DND-41 (cell line): Measurements from ENCODE around the gene CELF5.

ENCODE experiments used
- EZH2 ChIP-seq: IDR thresholded peaks from 3 replicates; pipeline ENCODE4 v1.6.1; 2012; ENCODE audit warnings: borderline replicate concordance, low read depth, mild to moderate bottlenecking, moderate library complexity, low read length, inconsistent platforms; ENCODE audit not compliant: severe bottlenecking
- TF ChIP-seq, protein P1 (sequence below): IDR thresholded peaks from 2 replicates; pipeline ENCODE4 v1.5.1; 2012; ENCODE audit warnings: borderline replicate concordance, low read length, moderate library complexity, mild to moderate bottlenecking; ENCODE audit not compliant: poor library complexity, severe bottlenecking; ENCODE audit errors: extremely low read depth

DNA sequence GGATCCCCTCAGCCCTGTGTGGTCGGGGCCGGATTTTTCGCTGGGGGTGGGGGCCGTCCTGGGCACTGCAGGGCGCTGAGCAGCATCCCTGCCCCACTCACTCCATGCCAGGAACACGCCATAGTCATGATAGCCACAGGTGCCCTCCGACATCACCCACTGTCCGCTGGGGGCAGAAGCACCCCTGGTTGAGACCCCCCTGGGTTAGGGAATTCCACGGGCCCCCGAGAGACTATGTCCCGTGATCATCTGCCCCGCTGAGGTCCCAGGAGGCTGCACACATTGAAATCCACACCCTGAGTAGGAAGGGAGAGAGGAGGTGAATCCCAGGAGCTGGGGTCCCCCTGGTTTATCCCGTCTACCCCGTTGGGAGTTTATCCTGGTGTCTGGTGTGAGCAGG is 22.6 kb upstream of the CELF5 start:
- TF ChIP-seq, protein P1, sequence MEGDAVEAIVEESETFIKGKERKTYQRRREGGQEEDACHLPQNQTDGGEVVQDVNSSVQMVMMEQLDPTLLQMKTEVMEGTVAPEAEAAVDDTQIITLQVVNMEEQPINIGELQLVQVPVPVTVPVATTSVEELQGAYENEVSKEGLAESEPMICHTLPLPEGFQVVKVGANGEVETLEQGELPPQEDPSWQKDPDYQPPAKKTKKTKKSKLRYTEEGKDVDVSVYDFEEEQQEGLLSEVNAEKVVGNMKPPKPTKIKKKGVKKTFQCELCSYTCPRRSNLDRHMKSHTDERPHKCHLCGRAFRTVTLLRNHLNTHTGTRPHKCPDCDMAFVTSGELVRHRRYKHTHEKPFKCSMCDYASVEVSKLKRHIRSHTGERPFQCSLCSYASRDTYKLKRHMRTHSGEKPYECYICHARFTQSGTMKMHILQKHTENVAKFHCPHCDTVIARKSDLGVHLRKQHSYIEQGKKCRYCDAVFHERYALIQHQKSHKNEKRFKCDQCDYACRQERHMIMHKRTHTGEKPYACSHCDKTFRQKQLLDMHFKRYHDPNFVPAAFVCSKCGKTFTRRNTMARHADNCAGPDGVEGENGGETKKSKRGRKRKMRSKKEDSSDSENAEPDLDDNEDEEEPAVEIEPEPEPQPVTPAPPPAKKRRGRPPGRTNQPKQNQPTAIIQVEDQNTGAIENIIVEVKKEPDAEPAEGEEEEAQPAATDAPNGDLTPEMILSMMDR = no peak
- no peak for TF ChIP-seq EZH2
